Natural killer cell (primary cell): ENCODE measurements around the gene SLC26A9. TPM values are rescaled to one million over a fixed set of nuclear protein-coding genes. Genes with fewer than 3 reads are reported as not detected.

ENCODE experiments used
- ATAC-seq, 3 donors: fragments of 150-1000 bp in 2 of 3; fragments of 200-7000 bp in 1 of 3; cut with Tn5 transposase; 1 replicate in 1 of 3; 2 replicates in 2 of 3; pipeline ENCODE4 v1.10.0; 2021; ENCODE audit warnings: mild to moderate bottlenecking in 2 of 3, moderate library complexity in 2 of 3
- DNase-seq, 2 donors: peaks; one replicate each; pipeline versions ENCODE4 v3.0.0 to v3.0.0-alpha.2; 2013 to 2021; ENCODE audit warnings: mixed read lengths in 1 of 2
- H3K27ac ChIP-seq: one replicate; pipeline ENCODE4 v1.5.1; 2013; ENCODE audit warnings: mild to moderate bottlenecking, low read length
- H3K27me3 ChIP-seq: one replicate; pipeline ENCODE4 v1.6.1; 2013; ENCODE audit warnings: low read length; ENCODE audit not compliant: control insufficient read depth, insufficient read depth
- H3K36me3 ChIP-seq: one replicate; pipeline ENCODE4 v1.6.1; 2013; ENCODE audit warnings: low read length; ENCODE audit not compliant: control insufficient read depth, insufficient read depth
- H3K4me1 ChIP-seq: one replicate; pipeline ENCODE4 v1.6.1; 2013; ENCODE audit warnings: low read length; ENCODE audit not compliant: control insufficient read depth, insufficient read depth
- H3K4me3 ChIP-seq: one replicate; pipeline ENCODE4 v1.5.1; 2013; ENCODE audit warnings: low read length
- H3K9me3 ChIP-seq: one replicate; pipeline ENCODE4 v1.6.1; 2013; ENCODE audit warnings: low read length; ENCODE audit not compliant: control insufficient read depth, insufficient read depth
- H3K27ac Mint-ChIP-seq, 2 donors: one replicate each; pipeline ENCODE4 v1.8.0; 2022; ENCODE audit warnings: mild to moderate bottlenecking in 2 of 2, mixed read lengths in 2 of 2, moderate library complexity in 1 of 2
- H3K27me3 Mint-ChIP-seq, 2 donors: one replicate each; pipeline ENCODE4 v1.8.0; 2022; ENCODE audit warnings: low read depth in 2 of 2, mixed read lengths in 2 of 2
- H3K36me3 Mint-ChIP-seq: one replicate; pipeline ENCODE4 v1.8.0; 2022; ENCODE audit warnings: mixed read lengths
- H3K4me1 Mint-ChIP-seq, 2 donors: one replicate each; pipeline ENCODE4 v1.8.0; 2022; ENCODE audit warnings: mixed read lengths in 2 of 2
- H3K4me3 Mint-ChIP-seq: one replicate; pipeline ENCODE4 v1.8.0; 2022; ENCODE audit warnings: mild to moderate bottlenecking, moderate library complexity, mixed read lengths
- H3K9me3 Mint-ChIP-seq, 2 donors: one replicate each; pipeline ENCODE4 v1.8.0; 2022; ENCODE audit warnings: mixed read lengths in 2 of 2
- CTCF ChIP-seq: fragments of 200-600 bp; IDR thresholded peaks from one replicate; pipeline ENCODE4 v1.8.0; 2022; ENCODE audit warnings: antibody characterized with exemption
- WGBS: methylation state at CpG from one replicate; pipeline ENCODE4 v1.1.7; 2013; ENCODE audit warnings: missing lambda C conversion rate; ENCODE audit not compliant: insufficient coverage; 5-methylcytosine and 5-hydroxymethylcytosine counted together
- intact Hi-C: fragments of 100-400 bp; cut with micrococcal nuclease; formaldehyde crosslinking; loops from one replicate; pipeline ENCODE4 v1.14.2; 2022
- total RNA-seq, 4 donors: library from RNA; stranded (reverse); fragments of 120-200 nt in 1 of 4; gene quantifications; one replicate each; pipeline versions ENCODE4 v1.2.3 to v1.2.4, GENCODE V29; 2013 to 2022

The SLC26A9 gene
- total RNA-seq, 3 donors from 2014 or later (not counting 1 experiment from before 2014, with no cell fraction given): not detected

GRCh38 chr1:205951746-205952145 is 8.5 kb upstream of the SLC26A9 start:
- no peaks in the 10 kb centered on the region for H3K4me1 Mint-ChIP-seq
- no peak overlapping the region for H3K27ac Mint-ChIP-seq
- Histone ChIP-seq H3K9me3 (no peaks in the 10 kb centered on the region), H3K27me3 (no peaks in the 10 kb centered on the region), H3K4me1 (no peaks in the 10 kb centered on the region), H3K36me3 (no peaks in the 10 kb centered on the region), H3K27ac (no peak overlapping the region), H3K4me3 (no peak overlapping the region)
- ATAC-seq (no peak), DNase-seq (no peak)
- no peaks in the 10 kb centered on the region for H3K9me3 Mint-ChIP-seq
- intact Hi-C loops: no loop called here
- TF ChIP-seq CTCF: no peak
- 91% methylated on average over 1 of the region's 1 CpG for WGBS
- H3K27me3 Mint-ChIP-seq: peaks cover 4 to 14% of the 10 kb centered on the region in 2 donors
- no peak overlapping the region for H3K4me3 Mint-ChIP-seq
- H3K36me3 Mint-ChIP-seq: no peaks in the 10 kb centered on the region

- H3K4me1 Mint-ChIP-seq: no peaks in the 10 kb centered on the region
- H3K27me3 Mint-ChIP-seq: peaks cover 3 to 19% of the 10 kb centered on the region in 2 donors
- Histone ChIP-seq H3K27ac (no peak overlapping the region), H3K9me3 (no peaks in the 10 kb centered on the region), H3K4me1 (no peaks in the 10 kb centered on the region), H3K27me3 (no peaks in the 10 kb centered on the region), H3K4me3 (no peak overlapping the region), H3K36me3 (no peaks in the 10 kb centered on the region)
- DNase-seq (no peak), ATAC-seq (no peak)
- 82% methylated on average over 7 of the region's 7 CpGs for WGBS
- no peak for TF ChIP-seq CTCF
- intact Hi-C loops: no loop called here
- no peaks in the 10 kb centered on the region for H3K36me3 Mint-ChIP-seq
- H3K4me3 Mint-ChIP-seq: no peak overlapping the region
- no peak overlapping the region for H3K27ac Mint-ChIP-seq
- no peaks in the 10 kb centered on the region for H3K9me3 Mint-ChIP-seq
Measured at GRCh38 chr1:205950826-205951549, 7.7 kb upstream of the SLC26A9 start.

- Mint-ChIP-seq H3K9me3 (no peaks in the 10 kb centered on the region), H3K36me3 (no peaks in the 10 kb centered on the region), H3K4me1 (no peaks in the 10 kb centered on the region), H3K4me3 (no peak overlapping the region), H3K27ac (no peak overlapping the region), H3K27me3 (peaks cover under 1 to 19% of the 10 kb centered on the region in 2 donors)
- intact Hi-C loops: no loop called here
- TF ChIP-seq CTCF: no peak
- H3K4me3 ChIP-seq: no peak overlapping the region
- H3K27ac ChIP-seq: no peak overlapping the region
- 84% methylated on average over 8 of the region's 8 CpGs for WGBS
- ATAC-seq: no peak
- no peak for DNase-seq
- no peaks in the 10 kb centered on the region for H3K9me3 ChIP-seq
- no peaks in the 10 kb centered on the region for H3K27me3 ChIP-seq
- H3K4me1 ChIP-seq: no peaks in the 10 kb centered on the region
- no peaks in the 10 kb centered on the region for H3K36me3 ChIP-seq
Measured at GRCh38 chr1:205950280-205950679, 7.0 kb upstream of the SLC26A9 start.

- 92% methylated on average over 1 of the region's 1 CpG for WGBS
- Mint-ChIP-seq H3K4me3 (no peak overlapping the region), H3K36me3 (no peaks in the 10 kb centered on the region), H3K27me3 (peaks cover 0 to 18% of the 10 kb centered on the region in 2 donors), H3K4me1 (no peaks in the 10 kb centered on the region), H3K27ac (no peak overlapping the region), H3K9me3 (no peaks in the 10 kb centered on the region)
- Histone ChIP-seq H3K4me1 (no peaks in the 10 kb centered on the region), H3K9me3 (no peaks in the 10 kb centered on the region), H3K36me3 (no peaks in the 10 kb centered on the region), H3K4me3 (no peak overlapping the region), H3K27ac (no peak overlapping the region), H3K27me3 (no peaks in the 10 kb centered on the region)
- TF ChIP-seq CTCF: no peak
- intact Hi-C loops: no loop called here
- no peak for DNase-seq
- no peak for ATAC-seq
Measured at GRCh38 chr1:205949753-205950152, 6.5 kb upstream of the SLC26A9 start.
